GM06990 (cell line): ENCODE data around the gene HRH3.

Experiments
- DNase-seq: peaks from one replicate; pipeline ENCODE4 v3.0.0-alpha.2; 2011; ENCODE audit not compliant: insufficient read length; ENCODE audit errors: extremely low read depth
- H3K27me3 ChIP-seq: replicated peaks from 2 replicates; pipeline ENCODE4 v1.6.0; 2011; ENCODE audit warnings: low read length; ENCODE audit not compliant: control insufficient read depth, insufficient read depth
- H3K36me3 ChIP-seq: 2 replicates; pipeline ENCODE4 v1.5.1; 2011; ENCODE audit warnings: low read length; ENCODE audit not compliant: control insufficient read depth, insufficient read depth
- H3K4me3 ChIP-seq: replicated peaks from 2 replicates; pipeline ENCODE4 v1.5.1; 2011; ENCODE audit warnings: low read depth, mild to moderate bottlenecking, control low read depth, low read length
- CTCF ChIP-seq: IDR thresholded peaks from 2 replicates; pipeline ENCODE4 v1.5.1; 2011; ENCODE audit warnings: low read length, control low read depth, mild to moderate bottlenecking, inconsistent platforms; ENCODE audit not compliant: insufficient read depth, poor library complexity, severe bottlenecking

Gene HRH3

DNA sequence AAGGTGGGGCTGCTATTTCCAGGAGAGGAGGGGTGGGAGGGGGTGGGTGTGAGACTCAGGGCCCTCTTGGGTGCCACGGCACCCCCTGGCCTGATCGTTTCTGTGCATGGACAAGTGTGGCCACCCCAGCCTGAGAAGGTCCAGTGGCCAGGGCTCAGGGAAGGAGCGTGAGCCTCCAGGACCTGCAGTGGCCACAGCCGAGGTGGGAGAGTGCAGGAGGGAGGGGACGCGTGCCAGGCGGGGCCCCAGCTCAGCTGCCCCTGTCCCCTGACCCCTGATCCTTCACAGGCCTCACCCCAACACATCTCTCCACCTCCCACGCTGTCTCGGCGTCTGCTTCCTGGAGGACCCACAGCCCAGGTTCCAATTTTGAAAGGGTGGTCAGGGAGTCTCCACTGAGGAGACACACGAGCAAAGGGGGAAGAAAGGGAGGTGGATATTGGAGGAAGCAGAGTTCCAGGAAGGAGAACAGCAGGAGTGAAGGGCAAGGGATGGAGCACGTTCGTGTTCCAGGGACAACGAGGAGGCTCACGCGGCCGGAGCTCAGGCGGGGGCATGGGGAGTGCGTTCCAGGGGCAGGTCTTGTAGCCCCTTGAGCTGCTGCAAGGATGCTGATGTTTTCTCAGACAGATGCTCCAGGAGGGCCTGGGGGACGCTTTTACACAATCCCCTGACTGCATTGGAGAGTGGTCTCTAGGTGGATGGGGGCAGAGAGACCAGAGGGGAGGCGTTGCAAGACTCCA, 4.2 kb upstream of the HRH3 start:
- DNase-seq, result no peak
- Histone ChIP-seq H3K36me3 (no peaks in the 10 kb centered on the region), H3K27me3 (no peaks in the 10 kb centered on the region; the same call in 1 of the 2 replicates), H3K4me3 (no peak overlapping the region)
- TF ChIP-seq CTCF, result no peak

DNA sequence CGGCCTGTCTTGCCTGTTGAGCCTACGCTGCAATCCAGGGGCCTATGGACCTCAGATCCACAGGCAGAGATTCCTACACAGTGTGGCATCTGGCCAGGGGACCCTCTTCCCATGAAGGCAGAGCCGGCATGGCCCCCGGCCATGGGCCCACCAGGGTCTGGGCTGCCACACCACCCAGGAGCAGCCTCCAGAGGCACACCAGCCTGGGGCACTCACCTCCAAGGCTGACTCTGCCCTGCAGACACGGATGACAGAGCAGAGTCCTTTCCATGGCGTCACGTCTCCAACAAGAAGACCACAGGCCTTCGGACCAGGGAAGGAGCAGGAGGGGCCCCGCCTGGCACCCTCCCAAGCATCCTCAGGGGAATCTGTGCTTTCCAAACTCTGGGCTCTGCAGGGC, 3.5 kb upstream of the HRH3 start:
- Histone ChIP-seq H3K27me3 (no peaks in the 10 kb centered on the region; the same call in 1 of the 2 replicates), H3K4me3 (no peak overlapping the region), H3K36me3 (no peaks in the 10 kb centered on the region)
- DNase-seq, result no peak
- no peak for TF ChIP-seq CTCF

DNA sequence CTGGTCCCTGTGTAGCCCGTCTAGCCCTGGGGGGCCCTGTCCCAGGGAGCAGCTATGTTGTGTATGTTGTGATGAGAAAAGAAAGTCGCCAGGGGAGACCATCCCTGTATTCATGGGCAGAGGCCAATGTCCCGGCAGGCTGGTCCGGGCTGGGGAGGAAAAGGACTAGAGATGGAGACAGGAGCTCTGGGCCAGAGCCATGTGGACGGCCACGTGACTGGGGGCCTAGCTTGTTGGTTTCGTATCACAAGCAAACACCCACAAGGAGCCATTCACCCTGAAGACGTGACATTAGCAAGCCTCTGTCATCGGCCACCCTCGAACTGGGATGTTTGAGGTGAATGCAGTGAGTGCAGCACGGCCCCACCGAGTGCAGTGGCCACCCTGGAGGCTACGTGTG, 2.9 kb upstream of the HRH3 start:
- no peaks in the 10 kb centered on the region; the same call in 1 of the 2 replicates for H3K27me3 ChIP-seq
- DNase-seq, result no peak
- no peaks in the 10 kb centered on the region for H3K36me3 ChIP-seq
- no peak for TF ChIP-seq CTCF
- no peak overlapping the region for H3K4me3 ChIP-seq

- H3K4me3 ChIP-seq, result no peak overlapping the region
- no peaks in the 10 kb centered on the region for H3K36me3 ChIP-seq
- no peak for DNase-seq
- TF ChIP-seq CTCF, result no peak
- no peaks in the 10 kb centered on the region; the same call in 1 of the 2 replicates for H3K27me3 ChIP-seq
Observed at GRCh38 chr20:62222266-62222850, 2.3 kb upstream of the HRH3 start.

DNA sequence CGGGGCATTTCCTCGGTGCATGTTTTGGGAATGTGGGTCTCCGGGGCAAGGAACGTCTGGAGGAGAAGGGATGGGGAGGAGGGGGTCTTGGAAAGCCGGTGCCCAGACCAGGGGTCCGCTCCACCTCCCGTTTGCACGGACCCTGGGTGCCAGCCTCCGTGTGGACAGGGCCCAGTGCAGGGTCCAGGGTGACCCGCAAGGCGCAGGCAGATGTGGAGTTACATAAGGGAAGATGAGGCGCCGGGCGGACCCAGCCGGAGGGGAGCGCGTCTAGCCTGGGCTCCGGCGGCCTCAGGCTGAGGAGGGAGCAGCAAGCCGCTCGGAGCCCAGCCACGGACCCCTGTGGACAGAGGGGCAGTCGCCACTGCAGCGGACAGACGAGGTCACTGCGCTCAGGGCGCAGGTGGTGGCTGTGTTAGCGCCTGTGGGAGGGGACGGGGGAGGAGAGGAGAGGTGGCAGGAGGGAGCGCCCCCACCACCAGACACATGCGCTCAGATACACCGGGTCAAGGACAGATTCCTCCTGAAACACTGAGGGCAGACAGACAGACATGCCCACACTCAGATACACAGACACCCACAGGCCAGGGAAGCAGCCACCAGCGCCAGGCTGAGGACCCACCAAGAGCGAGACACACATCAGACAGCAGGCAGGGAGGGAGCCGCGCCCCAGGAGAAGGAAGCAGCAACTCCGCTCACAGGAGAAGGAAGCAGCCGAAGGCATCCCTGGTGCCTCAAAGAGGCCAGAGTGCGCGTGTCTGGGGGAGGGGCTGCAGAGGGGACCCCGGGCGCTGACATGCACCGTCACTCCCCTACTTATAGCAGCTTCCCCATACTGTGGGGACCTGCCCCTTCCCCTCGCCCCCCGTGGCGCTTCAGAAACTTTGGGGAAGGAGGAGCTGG, 839 bp upstream of the HRH3 start:
- H3K36me3 ChIP-seq, result no peaks in the 10 kb centered on the region
- DNase-seq, result no peak
- no peak for TF ChIP-seq CTCF
- H3K4me3 ChIP-seq, result no peak overlapping the region
- H3K27me3 ChIP-seq, result no peaks in the 10 kb centered on the region; the same call in 1 of the 2 replicates
